HG03442 (cell line): ENCODE data around the gene POFUT2.

ENCODE experiments used
- ATAC-seq: cut with Tn5 transposase; IDR thresholded peaks from one replicate; pipeline ENCODE4 v1.9.1; 2021; ENCODE audit warnings: mild to moderate bottlenecking, moderate library complexity; ENCODE audit not compliant: unreplicated experiment

The POFUT2 gene

GRCh38 chr21:45299864-45300785 is 12.4 kb upstream of the POFUT2 start:
- ATAC-seq = no peak

- ATAC-seq = no peak
Measured at GRCh38 chr21:45299026-45299863, 11.6 kb upstream of the POFUT2 start.

- no peak for ATAC-seq
Measured at GRCh38 chr21:45297869-45298268, 10.2 kb upstream of the POFUT2 start.

GRCh38 chr21:45297329-45297728 is 9.6 kb upstream of the POFUT2 start:
- ATAC-seq = no peak

GRCh38 chr21:45296638-45297037 is 8.9 kb upstream of the POFUT2 start:
- ATAC-seq = no peak

GRCh38 chr21:45295576-45296365 is 8.1 kb upstream of the POFUT2 start:
- ATAC-seq = no peak

GRCh38 chr21:45294509-45295291 is 7.0 kb upstream of the POFUT2 start:
- no peak for ATAC-seq

- no peak for ATAC-seq
Measured at GRCh38 chr21:45293726-45294401, 6.2 kb upstream of the POFUT2 start.

GRCh38 chr21:45293220-45293725 is 5.6 kb upstream of the POFUT2 start:
- ATAC-seq = no peak

GRCh38 chr21:45292399-45293219 is 4.9 kb upstream of the POFUT2 start:
- no peak for ATAC-seq

- no peak for ATAC-seq
Measured at GRCh38 chr21:45291613-45292398, 4.1 kb upstream of the POFUT2 start.

GRCh38 chr21:45290948-45291612 is 3.4 kb upstream of the POFUT2 start:
- ATAC-seq = no peak

GRCh38 chr21:45289655-45290515 is 2.2 kb upstream of the POFUT2 start:
- no peak for ATAC-seq

GRCh38 chr21:45289134-45289533 is 1.4 kb upstream of the POFUT2 start:
- ATAC-seq = no peak

- ATAC-seq = no peak
Measured at GRCh38 chr21:45288441-45288841, 746 bp upstream of the POFUT2 start.

- no peak for ATAC-seq
Measured at GRCh38 chr21:45286671-45287437, 841 bp downstream of the POFUT2 start.
